ENCODE measurements around the gene ZNF850.
A peak's percentile ranks its signal among the peaks of the same experiment; 100 is the strongest.

Gene ZNF850

DNA sequence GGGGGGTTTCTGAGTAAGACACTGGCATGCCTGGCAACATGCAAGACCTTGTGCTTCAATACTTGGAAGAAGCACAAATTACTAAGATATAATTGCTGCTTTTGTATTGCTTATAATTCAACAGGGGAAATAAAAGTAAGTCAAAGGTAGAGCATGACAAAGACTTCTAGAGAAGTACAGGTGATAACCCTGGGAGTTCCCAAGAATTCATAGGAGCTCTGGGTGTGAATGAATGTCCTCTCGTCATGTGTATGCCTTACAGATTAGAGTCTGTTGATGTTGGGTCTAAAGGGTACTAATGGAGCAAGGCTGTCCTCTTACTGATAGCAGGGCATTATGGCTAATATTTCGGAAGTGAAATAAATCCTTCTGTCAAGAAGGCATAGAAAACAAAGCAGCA lies 98.4 kb downstream of the ZNF850 start:
- DNase-seq (ENCODE audit: low spot score in 2 of 2): no peak
- no peak overlapping the region for H3K4me3 ChIP-seq
- no peaks in the 10 kb centered on the region for H3K27me3 ChIP-seq (ENCODE audit: low read depth)
- in situ Hi-C loops (cut with MboI; ENCODE audit: low sequenced_read_pairs): no loop called here
- H3K9me3 ChIP-seq: no peaks in the 10 kb centered on the region
- H3K4me1 ChIP-seq: no peaks in the 10 kb centered on the region
- H3K36me3 ChIP-seq (replicated peaks): no peaks in the 10 kb centered on the region; the same call in 1 of the 2 replicates

GRCh38 chr19:36672368-36672767 lies 100.2 kb downstream of the ZNF850 start:
- in situ Hi-C loops (cut with MboI; ENCODE audit: low sequenced_read_pairs): no loop called here
- Histone ChIP-seq H3K9me3 (no peaks in the 10 kb centered on the region), H3K4me1 (no peaks in the 10 kb centered on the region), H3K27me3 (ENCODE audit: low read depth) (no peaks in the 10 kb centered on the region), H3K36me3 (replicated peaks) (no peaks in the 10 kb centered on the region), H3K4me3 (no peak overlapping the region)
- no peak for DNase-seq (ENCODE audit: low spot score in 2 of 2)

GRCh38 chr19:36668646-36669045 lies 104.0 kb downstream of the ZNF850 start:
- DNase-seq (ENCODE audit: low spot score in 2 of 2): no peak
- in situ Hi-C loops (cut with MboI; ENCODE audit: low sequenced_read_pairs): no loop called here
- H3K4me3 ChIP-seq: no peak overlapping the region
- no peaks in the 10 kb centered on the region for H3K36me3 ChIP-seq (replicated peaks)
- no peaks in the 10 kb centered on the region for H3K4me1 ChIP-seq
- no peaks in the 10 kb centered on the region for H3K9me3 ChIP-seq
- H3K27me3 ChIP-seq (ENCODE audit: low read depth): no peaks in the 10 kb centered on the region

GRCh38 chr19:36665832-36666231 lies 106.8 kb downstream of the ZNF850 start:
- Histone ChIP-seq H3K36me3 (replicated peaks) (peaks cover 2% of the 10 kb centered on the region), H3K4me1 (no peaks in the 10 kb centered on the region), H3K4me3 (peak overlapping the region; percentile 59), H3K27me3 (ENCODE audit: low read depth) (no peaks in the 10 kb centered on the region), H3K9me3 (no peaks in the 10 kb centered on the region)
- DNase-seq (ENCODE audit: low spot score in 2 of 2): no peak
- in situ Hi-C loops (cut with MboI; ENCODE audit: low sequenced_read_pairs): no loop called here
